GM21381 (cell line): Measurements from ENCODE around the gene CNOT1.
A peak's percentile ranks its signal among the peaks of the same experiment; 100 is the strongest.
"Not testable (repeated sequence)": the region's sequence is repeated elsewhere in the genome, so short reads cannot be mapped to it uniquely, and the experiment has no call there.

Experiments
- ATAC-seq: cut with Tn5 transposase; IDR thresholded peaks from one replicate; pipeline ENCODE4 v1.9.1; 2021; ENCODE audit warnings: mild to moderate bottlenecking, moderate library complexity; ENCODE audit not compliant: unreplicated experiment

CNOT1 gene

GRCh38 chr16:58629733-58630640 is at the start of gene CNOT1:
TSS of gene CNOT1 (minus strand) at chr16:58629826. CDS start at chr16:58599337, 30,489 bp downstream.
- peak; percentile 80 for ATAC-seq

GRCh38 chr16:58678716-58679115 is 49.1 kb upstream of the CNOT1 start:
- ATAC-seq = no peak

- ATAC-seq = no peak
Observed at GRCh38 chr16:58678269-58678668, 48.6 kb upstream of the CNOT1 start.

- ATAC-seq = no peak
Observed at GRCh38 chr16:58670946-58671583, 41.4 kb upstream of the CNOT1 start.

GRCh38 chr16:58670177-58670576 is 40.6 kb upstream of the CNOT1 start:
- ATAC-seq = no peak

- ATAC-seq = no peak
Observed at GRCh38 chr16:58665200-58665599, 35.6 kb upstream of the CNOT1 start.

GRCh38 chr16:58661199-58661830 is 31.7 kb upstream of the CNOT1 start:
- peak; percentile 70 for ATAC-seq

- not testable (repeated sequence) for ATAC-seq
Observed at GRCh38 chr16:58659911-58660310, 30.3 kb upstream of the CNOT1 start.

GRCh38 chr16:58658796-58659211 is 29.2 kb upstream of the CNOT1 start:
- no peak for ATAC-seq

- ATAC-seq = no peak
Observed at GRCh38 chr16:58656899-58657298, 27.3 kb upstream of the CNOT1 start.

GRCh38 chr16:58655215-58655596 is 25.6 kb upstream of the CNOT1 start:
- ATAC-seq = no peak

- no peak for ATAC-seq
Observed at GRCh38 chr16:58654560-58655214, 25.1 kb upstream of the CNOT1 start.

GRCh38 chr16:58652741-58653140 is 23.1 kb upstream of the CNOT1 start:
- ATAC-seq = no peak

GRCh38 chr16:58651965-58652348 is 22.3 kb upstream of the CNOT1 start:
- ATAC-seq = no peak

- no peak for ATAC-seq
Observed at GRCh38 chr16:58649707-58650106, 20.1 kb upstream of the CNOT1 start.

GRCh38 chr16:58647107-58647506 is 17.5 kb upstream of the CNOT1 start:
- no peak for ATAC-seq

GRCh38 chr16:58644765-58645487 is 15.3 kb upstream of the CNOT1 start:
- no peak for ATAC-seq

- ATAC-seq = no peak
Observed at GRCh38 chr16:58644108-58644507, 14.5 kb upstream of the CNOT1 start.

- no peak for ATAC-seq
Observed at GRCh38 chr16:58640949-58641348, 11.3 kb upstream of the CNOT1 start.

GRCh38 chr16:58639836-58640235 is 10.2 kb upstream of the CNOT1 start:
- no peak for ATAC-seq

- no peak for ATAC-seq
Observed at GRCh38 chr16:58639230-58639629, 9.6 kb upstream of the CNOT1 start.
